H9 (cell line): ENCODE data around the gene BTBD17. TPM values are rescaled to one million over a fixed set of nuclear protein-coding genes. Genes with fewer than 3 reads are reported as not detected.
A peak's percentile ranks its signal among the peaks of the same experiment; 100 is the strongest.

Source experiments
- DNase-seq: peaks from one replicate; pipeline ENCODE4 v3.0.0-alpha.2; 2017
- H2AFZ ChIP-seq: one replicate; pipeline ENCODE4 v1.6.1; 2013; ENCODE audit warnings: mild to moderate bottlenecking, low read length, control low read depth, moderate library complexity
- H2AK5ac ChIP-seq: 2 replicates; pipeline ENCODE4 v1.6.1; 2013; ENCODE audit warnings: low read length, control low read depth, mixed read lengths; ENCODE audit not compliant: insufficient read length
- H2BK120ac ChIP-seq: one replicate; pipeline ENCODE4 v1.6.1; 2013; ENCODE audit warnings: low read depth, mild to moderate bottlenecking, low read length, control low read depth, inconsistent platforms; ENCODE audit not compliant: poor library complexity, severe bottlenecking
- H2BK12ac ChIP-seq: 2 replicates; pipeline ENCODE4 v1.6.1; 2013; ENCODE audit warnings: low read length, control low read depth, mixed read lengths, low read depth; ENCODE audit not compliant: insufficient read length
- H2BK15ac ChIP-seq: 2 replicates; pipeline ENCODE4 v1.6.1; 2013; ENCODE audit warnings: low read depth, low read length, control low read depth
- H2BK20ac ChIP-seq: one replicate; pipeline ENCODE4 v1.6.1; 2013; ENCODE audit warnings: low read depth, mild to moderate bottlenecking, low read length, control low read depth, inconsistent platforms; ENCODE audit not compliant: poor library complexity, severe bottlenecking
- H2BK5ac ChIP-seq: 2 replicates; pipeline ENCODE4 v1.6.1; 2013; ENCODE audit warnings: low read length, control low read depth, mixed read lengths; ENCODE audit not compliant: insufficient read length
- H3K14ac ChIP-seq: 2 replicates; pipeline ENCODE4 v1.6.1; 2013; ENCODE audit warnings: low read length, control low read depth; ENCODE audit not compliant: insufficient read depth
- H3K18ac ChIP-seq: 2 replicates; pipeline ENCODE4 v1.6.1; 2013; ENCODE audit warnings: low read depth, mild to moderate bottlenecking, mixed read lengths, low read length, control low read depth; ENCODE audit not compliant: insufficient read length
- H3K23ac ChIP-seq: 2 replicates; pipeline ENCODE4 v1.6.1; 2013; ENCODE audit warnings: low read length, control low read depth, mixed read lengths, low read depth; ENCODE audit not compliant: insufficient read length
- H3K23me2 ChIP-seq: 2 replicates; pipeline ENCODE4 v1.6.1; 2013; ENCODE audit warnings: low read depth, mild to moderate bottlenecking, mixed read lengths, low read length, control low read depth; ENCODE audit not compliant: insufficient read length, poor library complexity, severe bottlenecking
- H3K27ac ChIP-seq: 2 replicates; pipeline ENCODE4 v1.5.1; 2013; ENCODE audit warnings: low read length, control low read depth, mixed read lengths, low read depth; ENCODE audit not compliant: insufficient read length
- H3K27me3 ChIP-seq: 2 replicates; pipeline ENCODE4 v1.6.1; 2013; ENCODE audit warnings: low read length, control low read depth, inconsistent platforms; ENCODE audit not compliant: insufficient read depth
- H3K4ac ChIP-seq: 2 replicates; pipeline ENCODE4 v1.6.1; 2013; ENCODE audit warnings: low read depth, mild to moderate bottlenecking, control low read depth, inconsistent platforms, low read length, moderate library complexity
- H3K4me1 ChIP-seq: 2 replicates; pipeline ENCODE4 v1.6.1; 2013; ENCODE audit warnings: low read length, control low read depth, inconsistent platforms; ENCODE audit not compliant: insufficient read depth
- H3K4me2 ChIP-seq: 2 replicates; pipeline ENCODE4 v1.6.1; 2013; ENCODE audit warnings: low read length, control low read depth, mixed read lengths; ENCODE audit not compliant: insufficient read length, insufficient read depth
- H3K56ac ChIP-seq: 2 replicates; pipeline ENCODE4 v1.6.1; 2013; ENCODE audit warnings: low read depth, mild to moderate bottlenecking, mixed read lengths, low read length, control low read depth; ENCODE audit not compliant: insufficient read length
- H3K79me1 ChIP-seq: 2 replicates; pipeline ENCODE4 v1.6.1; 2013; ENCODE audit warnings: low read depth, mild to moderate bottlenecking, moderate library complexity, low read length, control low read depth, inconsistent platforms; ENCODE audit not compliant: insufficient read depth, poor library complexity, severe bottlenecking
- H3K79me2 ChIP-seq: 2 replicates; pipeline ENCODE4 v1.6.1; 2013; ENCODE audit warnings: low read length, control low read depth, inconsistent platforms; ENCODE audit not compliant: insufficient read depth
- H3K9ac ChIP-seq: 2 replicates; pipeline ENCODE4 v1.6.1; 2013; ENCODE audit warnings: low read length, control low read depth, mixed read lengths; ENCODE audit not compliant: insufficient read length; ENCODE audit errors: extremely low read depth
- H3K9me3 ChIP-seq: one replicate; pipeline ENCODE4 v1.6.1; 2013; ENCODE audit warnings: low read depth, low read length, inconsistent platforms; ENCODE audit not compliant: control insufficient read depth
- H3T11ph ChIP-seq: one replicate; pipeline ENCODE4 v1.6.1; 2013; ENCODE audit warnings: mild to moderate bottlenecking, low read length, control low read depth, inconsistent platforms
- H4K20me1 ChIP-seq: one replicate; pipeline ENCODE4 v1.6.1; 2013; ENCODE audit not compliant: control insufficient read depth, insufficient read length, insufficient read depth
- H4K5ac ChIP-seq: 2 replicates; pipeline ENCODE4 v1.6.1; 2013; ENCODE audit warnings: low read depth, mild to moderate bottlenecking, mixed read lengths, low read length, control low read depth; ENCODE audit not compliant: insufficient read length
- H4K8ac ChIP-seq: replicated peaks from 2 replicates; pipeline ENCODE4 v1.6.1; 2013; ENCODE audit warnings: low read length, control low read depth, mixed read lengths, low read depth; ENCODE audit not compliant: insufficient read length
- H4K91ac ChIP-seq: 2 replicates; pipeline ENCODE4 v1.6.1; 2013; ENCODE audit warnings: low read depth, mild to moderate bottlenecking, moderate library complexity, mixed read lengths, low read length, control low read depth; ENCODE audit not compliant: insufficient read length
- H3K27ac Mint-ChIP-seq, 3 experiments: 2 replicates in 2 of 3; 3 replicates in 1 of 3; pipeline ENCODE4 v1.8.0; 2020 to 2021; ENCODE audit warnings: mixed read lengths in 3 of 3, mild to moderate bottlenecking in 1 of 3, moderate library complexity in 1 of 3
- H3K27me3 Mint-ChIP-seq: 2 replicates; pipeline ENCODE4 v1.8.0; 2021; ENCODE audit warnings: low read depth, mild to moderate bottlenecking, moderate library complexity, mixed read lengths
- H3K36me3 Mint-ChIP-seq, 3 experiments: 2 replicates in 2 of 3; 3 replicates in 1 of 3; pipeline ENCODE4 v1.8.0; 2020 to 2021; ENCODE audit warnings: low read depth in 3 of 3, mixed read lengths in 3 of 3; ENCODE audit not compliant: insufficient read depth in 1 of 3
- H3K4me1 Mint-ChIP-seq, 2 experiments: 2 replicates each; pipeline ENCODE4 v1.8.0; 2020; ENCODE audit warnings: mixed read lengths in 2 of 2
- H3K4me3 Mint-ChIP-seq, 2 experiments: 2 replicates in 1 of 2; 3 replicates in 1 of 2; pipeline ENCODE4 v1.8.0; 2020 to 2021; ENCODE audit warnings: mild to moderate bottlenecking in 2 of 2, mixed read lengths in 2 of 2, moderate library complexity in 1 of 2
- H3K9me3 Mint-ChIP-seq, 2 experiments: 2 replicates in 1 of 2; 3 replicates in 1 of 2; pipeline ENCODE4 v1.8.0; 2020; ENCODE audit warnings: mild to moderate bottlenecking in 2 of 2, mixed read lengths in 2 of 2, moderate library complexity in 1 of 2
- WGBS: extraction: QIAGEN DNeasy Blood & Tissue Kit; methylation state at CpG from one replicate; pipeline ENCODE4 v1.1.7; 2013; ENCODE audit warnings: missing lambda C conversion rate, low lambda C conversion rate, mixed read lengths; ENCODE audit not compliant: insufficient read length; ENCODE audit errors: extremely low coverage; 5-methylcytosine and 5-hydroxymethylcytosine counted together
- total RNA-seq: library from RNA; stranded (reverse); gene quantifications from 2 replicates; pipeline ENCODE4 v1.2.1, GENCODE V29; 2021
- TF ChIP-seq, protein P1 (sequence below): fragments of 200-600 bp; sonication (generic); conservative IDR thresholded peaks from 3 replicates; pipeline ENCODE4 v1.8.0; 2021; ENCODE audit warnings: antibody characterized with exemption, mild to moderate bottlenecking

BTBD17 gene
- total RNA-seq, 1 experiment from 2014 or later: 0.33 TPM

DNA sequence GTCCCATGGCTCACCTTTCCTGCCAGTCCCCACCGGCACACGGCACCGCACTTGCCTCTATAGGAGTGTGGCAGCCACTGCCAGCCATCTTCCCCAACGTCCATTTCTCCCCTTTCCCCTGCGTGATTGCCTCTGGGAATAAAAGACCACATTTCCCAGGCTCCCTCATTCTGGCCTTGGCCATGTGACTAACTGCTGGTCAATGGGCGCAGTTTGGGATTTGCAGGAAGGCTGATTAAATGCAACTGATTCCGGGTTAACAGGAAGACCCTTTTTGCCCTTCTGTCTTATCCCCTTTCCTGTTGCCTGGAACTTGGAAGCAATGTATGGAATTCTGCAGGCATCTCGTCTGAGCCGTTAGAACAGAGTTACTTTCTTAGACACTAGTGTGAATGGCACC is 3.0 kb downstream of the BTBD17 start:
- no peak overlapping the region for H3K18ac ChIP-seq
- no peak for DNase-seq
- H4K5ac ChIP-seq: no peak overlapping the region
- no peak overlapping the region for H2BK15ac ChIP-seq
- peaks cover 2% of the 10 kb centered on the region; the same call in 1 of the 2 replicates for H3K4me1 ChIP-seq
- H3K4ac ChIP-seq: no peak overlapping the region
- no peak overlapping the region for H3K4me2 ChIP-seq
- no peak overlapping the region for H2BK12ac ChIP-seq
- H3K27me3 ChIP-seq: no peaks in the 10 kb centered on the region; the same call in 1 of the 2 replicates
- Mint-ChIP-seq H3K4me1 (peaks cover 18 to 43% of the 10 kb centered on the region in 2 experiments), H3K27me3 (peaks cover 79% of the 10 kb centered on the region), H3K9me3 (no peaks in the 10 kb centered on the region; a peak in 1 of 5 replicates), H3K36me3 (peaks cover 0 to 9% (median 7%) of the 10 kb centered on the region in 3 experiments; a peak in 4 of 7 replicates), H3K4me3 (peak overlapping the region in 1 of 2 experiments; percentile 18; a peak in 1 of 5 replicates), H3K27ac (no peak overlapping the region; a peak in 1 of 7 replicates)
- no peak overlapping the region for H2BK120ac ChIP-seq
- H3T11ph ChIP-seq: no peak overlapping the region
- no peak overlapping the region for H2BK20ac ChIP-seq
- H3K9ac ChIP-seq: no peak overlapping the region
- H4K91ac ChIP-seq: no peak overlapping the region
- H3K9me3 ChIP-seq: no peaks in the 10 kb centered on the region
- TF ChIP-seq, protein P1, sequence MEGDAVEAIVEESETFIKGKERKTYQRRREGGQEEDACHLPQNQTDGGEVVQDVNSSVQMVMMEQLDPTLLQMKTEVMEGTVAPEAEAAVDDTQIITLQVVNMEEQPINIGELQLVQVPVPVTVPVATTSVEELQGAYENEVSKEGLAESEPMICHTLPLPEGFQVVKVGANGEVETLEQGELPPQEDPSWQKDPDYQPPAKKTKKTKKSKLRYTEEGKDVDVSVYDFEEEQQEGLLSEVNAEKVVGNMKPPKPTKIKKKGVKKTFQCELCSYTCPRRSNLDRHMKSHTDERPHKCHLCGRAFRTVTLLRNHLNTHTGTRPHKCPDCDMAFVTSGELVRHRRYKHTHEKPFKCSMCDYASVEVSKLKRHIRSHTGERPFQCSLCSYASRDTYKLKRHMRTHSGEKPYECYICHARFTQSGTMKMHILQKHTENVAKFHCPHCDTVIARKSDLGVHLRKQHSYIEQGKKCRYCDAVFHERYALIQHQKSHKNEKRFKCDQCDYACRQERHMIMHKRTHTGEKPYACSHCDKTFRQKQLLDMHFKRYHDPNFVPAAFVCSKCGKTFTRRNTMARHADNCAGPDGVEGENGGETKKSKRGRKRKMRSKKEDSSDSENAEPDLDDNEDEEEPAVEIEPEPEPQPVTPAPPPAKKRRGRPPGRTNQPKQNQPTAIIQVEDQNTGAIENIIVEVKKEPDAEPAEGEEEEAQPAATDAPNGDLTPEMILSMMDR: no peak
- H4K20me1 ChIP-seq: no peaks in the 10 kb centered on the region
- no peak overlapping the region for H2AK5ac ChIP-seq
- no peaks in the 10 kb centered on the region for H3K79me1 ChIP-seq
- no peak overlapping the region for H3K56ac ChIP-seq
- no peak overlapping the region for H2AFZ ChIP-seq
- no CpG with 5 or more reads among the region's 9 CpGs for WGBS
- H4K8ac ChIP-seq: no peak overlapping the region
- no peak overlapping the region for H3K27ac ChIP-seq
- H3K14ac ChIP-seq: no peak overlapping the region
- no peak overlapping the region for H3K23ac ChIP-seq
- no peak overlapping the region for H2BK5ac ChIP-seq
- peaks cover 3% of the 10 kb centered on the region for H3K23me2 ChIP-seq
- H3K79me2 ChIP-seq: no peaks in the 10 kb centered on the region
